Kidney (tissue), 14 donors: ENCODE results near the gene SRSF9. TPM values are rescaled to one million over a fixed set of nuclear protein-coding genes. Genes with fewer than 3 reads are reported as not detected.
A peak's percentile ranks its signal among the peaks of the same experiment; 100 is the strongest.

Experiments used
- DNase-seq, 5 donors: peaks; one replicate each; pipeline ENCODE4 v3.0.0-alpha.2; 2013 to 2020
- FAIRE-seq: peaks from 2 replicates; lab custom pipeline; 2012; peaks lifted over from hg19 to GRCh38; lab: Jason Lieb, UNC
- H3K27ac ChIP-seq, 2 donors: one replicate each; pipeline ENCODE4 v1.7.0; 2013; ENCODE audit warnings: low read depth in 2 of 2, low read length in 2 of 2, inconsistent platforms in 1 of 2
- H3K27me3 ChIP-seq: one replicate; pipeline ENCODE4 v1.7.1; 2013; ENCODE audit warnings: low read length, inconsistent platforms; ENCODE audit not compliant: control insufficient read depth, insufficient read depth
- H3K36me3 ChIP-seq, 3 donors: one replicate each; pipeline versions ENCODE4 v1.7.0 to v1.7.1; 2013; ENCODE audit warnings: low read length in 3 of 3, control low read depth in 1 of 3, inconsistent platforms in 1 of 3; ENCODE audit not compliant: insufficient read depth in 3 of 3, control insufficient read depth in 2 of 3
- H3K4me1 ChIP-seq, 3 donors: one replicate each; pipeline versions ENCODE4 v1.7.0 to v1.7.1; 2013; ENCODE audit warnings: low read length in 3 of 3, inconsistent platforms in 1 of 3, low read depth in 1 of 3; ENCODE audit not compliant: control insufficient read depth in 2 of 3, insufficient read depth in 2 of 3
- H3K4me3 ChIP-seq, 3 donors: one replicate each; pipeline versions ENCODE4 v1.7.0 to v1.8.1; 2013; ENCODE audit warnings: low read length in 3 of 3, control low read depth in 1 of 3, inconsistent platforms in 1 of 3
- H3K9ac ChIP-seq, 3 donors: one replicate each; pipeline versions ENCODE4 v1.7.0 to v1.7.1; 2013; ENCODE audit warnings: low read length in 3 of 3, control low read depth in 1 of 3, inconsistent platforms in 1 of 3
- H3K9me3 ChIP-seq, 3 donors: one replicate each; pipeline versions ENCODE4 v1.7.0 to v1.7.1; 2013; ENCODE audit warnings: low read length in 3 of 3, control low read depth in 1 of 3, inconsistent platforms in 1 of 3; ENCODE audit not compliant: control insufficient read depth in 2 of 3, insufficient read depth in 1 of 3
- intact Hi-C: fragments of 100-400 bp; cut with DNase I; formaldehyde crosslinking; loops from one replicate; pipeline ENCODE4 v1.11.1; 2022
- polyA plus RNA-seq: library from polyadenylated mRNA; stranded (reverse); fragments of 350-450 nt; fragmentation: Illumina TruSeq; extraction: RNeasy Lipid Tissue Mini Kit (QIAGEN cat#74804); gene quantifications from one replicate; pipeline ENCODE4 v1.2.3, GENCODE V29; 2014; ENCODE audit warnings: low read depth, low replicate concordance; ENCODE audit not compliant: insufficient read depth
- total RNA-seq: library from RNA; stranded (reverse); fragmentation: NEBNext Ultra II Directional; extraction: Animal tissue kit (Norgen Biotek cat#: 25700); gene quantifications from one replicate; pipeline ENCODE4 v1.2.1, GENCODE V29; 2021
- TF ChIP-seq, protein P1 (sequence below): IDR thresholded peaks from 3 replicates; pipeline ENCODE4 v1.5.1; 2012; ENCODE audit warnings: mild to moderate bottlenecking, moderate library complexity, borderline replicate concordance; ENCODE audit not compliant: insufficient read depth; ENCODE audit errors: extremely low read depth
- donor health status: control.
- donor health status: control.
- donor health status: control.
- donor health status: control.
- donor health status: control.
- donor health status: DM: yes; HTN: yes; CAD: no.
- donor health status: Normal renal cell carcinoma (clear cell type).

The SRSF9 gene
- total and polyA plus RNA-seq, 2 donors from 2014 or later: 144 to 151 TPM

- Histone ChIP-seq H3K9ac (no peak overlapping the region), H3K4me1 (peaks cover 0 to 5% (median 0%) of the 10 kb centered on the region in 3 donors), H3K36me3 (peaks cover 23 to 25% (median 25%) of the 10 kb centered on the region in 3 donors), H3K4me3 (no peak overlapping the region), H3K27ac (no peak overlapping the region), H3K9me3 (no peaks in the 10 kb centered on the region), H3K27me3 (no peaks in the 10 kb centered on the region)
- DNase-seq (no peak), FAIRE-seq (no peak)
- TF ChIP-seq, protein P1, sequence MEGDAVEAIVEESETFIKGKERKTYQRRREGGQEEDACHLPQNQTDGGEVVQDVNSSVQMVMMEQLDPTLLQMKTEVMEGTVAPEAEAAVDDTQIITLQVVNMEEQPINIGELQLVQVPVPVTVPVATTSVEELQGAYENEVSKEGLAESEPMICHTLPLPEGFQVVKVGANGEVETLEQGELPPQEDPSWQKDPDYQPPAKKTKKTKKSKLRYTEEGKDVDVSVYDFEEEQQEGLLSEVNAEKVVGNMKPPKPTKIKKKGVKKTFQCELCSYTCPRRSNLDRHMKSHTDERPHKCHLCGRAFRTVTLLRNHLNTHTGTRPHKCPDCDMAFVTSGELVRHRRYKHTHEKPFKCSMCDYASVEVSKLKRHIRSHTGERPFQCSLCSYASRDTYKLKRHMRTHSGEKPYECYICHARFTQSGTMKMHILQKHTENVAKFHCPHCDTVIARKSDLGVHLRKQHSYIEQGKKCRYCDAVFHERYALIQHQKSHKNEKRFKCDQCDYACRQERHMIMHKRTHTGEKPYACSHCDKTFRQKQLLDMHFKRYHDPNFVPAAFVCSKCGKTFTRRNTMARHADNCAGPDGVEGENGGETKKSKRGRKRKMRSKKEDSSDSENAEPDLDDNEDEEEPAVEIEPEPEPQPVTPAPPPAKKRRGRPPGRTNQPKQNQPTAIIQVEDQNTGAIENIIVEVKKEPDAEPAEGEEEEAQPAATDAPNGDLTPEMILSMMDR: no peak
- intact Hi-C loops: no loop called here
These were observed 2.1 kb downstream of the SRSF9 start for GRCh38 chr12:120467439-120467838.

GRCh38 chr12:120466560-120467315 is 2.8 kb downstream of the SRSF9 start:
- Histone ChIP-seq H3K9ac (no peak overlapping the region), H3K27ac (no peak overlapping the region), H3K4me1 (peaks cover 0 to 5% (median 0%) of the 10 kb centered on the region in 3 donors), H3K36me3 (peaks cover 29 to 31% (median 29%) of the 10 kb centered on the region in 3 donors), H3K9me3 (no peaks in the 10 kb centered on the region), H3K27me3 (no peaks in the 10 kb centered on the region), H3K4me3 (no peak overlapping the region)
- DNase-seq: peak in 4 of 5 donors; percentile 54 to 61 (median 56)
- intact Hi-C loops: no loop called here
- FAIRE-seq: no peak
- TF ChIP-seq, protein P1: peak; percentile 32

- no peak overlapping the region for H3K27ac ChIP-seq
- H3K4me1 ChIP-seq: peaks cover 0 to 5% (median 0%) of the 10 kb centered on the region in 3 donors
- DNase-seq (no peak), FAIRE-seq (no peak)
- H3K9ac ChIP-seq: no peak overlapping the region
- H3K36me3 ChIP-seq: peaks cover 33 to 39% (median 34%) of the 10 kb centered on the region in 3 donors
- no peak overlapping the region for H3K4me3 ChIP-seq
- H3K9me3 ChIP-seq: no peaks in the 10 kb centered on the region
- TF ChIP-seq, protein P1: no peak
- no peaks in the 10 kb centered on the region for H3K27me3 ChIP-seq
- intact Hi-C loops: no loop called here
These were observed 3.8 kb downstream of the SRSF9 start for GRCh38 chr12:120465756-120466155.
